DMS79 (cell line): ENCODE results near the gene BUD31.
"Not testable (repeated sequence)": the region's sequence is repeated elsewhere in the genome, so short reads cannot be mapped to it uniquely, and the experiment has no call there.

Source experiments
- DNase-seq: peaks from one replicate; lab custom pipeline; 2025; lab: John Stamatoyannopoulos, UW

BUD31 gene

GRCh38 chr7:99380823-99381663 is 27.7 kb upstream of the BUD31 start:
- no peak for DNase-seq

- DNase-seq, result no peak
These were observed 27.1 kb upstream of the BUD31 start for GRCh38 chr7:99381664-99382075.

- no peak for DNase-seq
These were observed 25.6 kb upstream of the BUD31 start for GRCh38 chr7:99383203-99383602.

- no peak for DNase-seq
These were observed 24.9 kb upstream of the BUD31 start for GRCh38 chr7:99383791-99384370.

GRCh38 chr7:99384523-99384922 is 24.2 kb upstream of the BUD31 start:
- DNase-seq, result no peak

GRCh38 chr7:99385564-99385963 is 23.2 kb upstream of the BUD31 start:
- DNase-seq, result no peak

- no peak for DNase-seq
These were observed 22.1 kb upstream of the BUD31 start for GRCh38 chr7:99386584-99387238.

- not testable (repeated sequence) for DNase-seq
These were observed 21.5 kb upstream of the BUD31 start for GRCh38 chr7:99387239-99387635.

GRCh38 chr7:99387912-99388311 is 20.9 kb upstream of the BUD31 start:
- DNase-seq, result no peak

- DNase-seq, result no peak
These were observed 19.0 kb upstream of the BUD31 start for GRCh38 chr7:99389772-99390171.

GRCh38 chr7:99390941-99391602 is 17.7 kb upstream of the BUD31 start:
- DNase-seq, result no peak

- no peak for DNase-seq
These were observed 16.7 kb upstream of the BUD31 start for GRCh38 chr7:99392046-99392445.

DNA sequence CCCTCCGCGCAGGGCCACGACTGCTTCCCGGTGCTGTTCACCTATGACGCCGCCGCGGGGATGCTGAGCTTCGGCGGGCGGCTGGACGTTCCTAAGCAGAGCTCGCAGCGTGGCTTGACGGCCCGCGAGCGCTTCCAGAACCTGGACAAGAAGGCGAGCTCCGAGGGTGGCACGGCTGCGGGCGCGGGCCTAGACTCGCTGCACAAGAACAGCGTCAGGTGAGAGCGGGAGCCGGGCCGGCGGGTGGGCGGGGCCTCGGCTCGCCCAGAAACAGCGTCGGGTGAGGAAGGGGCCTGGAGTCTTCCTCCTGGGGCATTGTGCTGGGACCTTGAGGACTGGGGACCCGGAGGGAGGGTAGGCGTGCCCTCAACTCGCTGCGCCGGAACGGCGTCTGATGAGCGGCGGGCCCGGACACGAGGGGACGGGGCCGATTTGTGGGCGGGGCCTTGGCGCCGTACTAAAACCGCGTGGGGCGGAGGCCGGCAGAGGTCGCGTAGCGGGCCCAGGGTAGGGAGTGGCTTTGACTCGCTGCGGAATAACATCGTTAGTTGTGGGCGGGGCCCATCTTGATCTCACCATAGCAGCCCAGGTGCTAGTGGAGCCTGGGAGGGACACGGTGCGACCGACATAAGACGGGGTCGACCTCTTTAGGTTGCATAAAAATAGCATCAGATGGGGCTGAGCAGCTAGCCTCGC is 16.0 kb upstream of the BUD31 start:
- peak; percentile 81 for DNase-seq

DNA sequence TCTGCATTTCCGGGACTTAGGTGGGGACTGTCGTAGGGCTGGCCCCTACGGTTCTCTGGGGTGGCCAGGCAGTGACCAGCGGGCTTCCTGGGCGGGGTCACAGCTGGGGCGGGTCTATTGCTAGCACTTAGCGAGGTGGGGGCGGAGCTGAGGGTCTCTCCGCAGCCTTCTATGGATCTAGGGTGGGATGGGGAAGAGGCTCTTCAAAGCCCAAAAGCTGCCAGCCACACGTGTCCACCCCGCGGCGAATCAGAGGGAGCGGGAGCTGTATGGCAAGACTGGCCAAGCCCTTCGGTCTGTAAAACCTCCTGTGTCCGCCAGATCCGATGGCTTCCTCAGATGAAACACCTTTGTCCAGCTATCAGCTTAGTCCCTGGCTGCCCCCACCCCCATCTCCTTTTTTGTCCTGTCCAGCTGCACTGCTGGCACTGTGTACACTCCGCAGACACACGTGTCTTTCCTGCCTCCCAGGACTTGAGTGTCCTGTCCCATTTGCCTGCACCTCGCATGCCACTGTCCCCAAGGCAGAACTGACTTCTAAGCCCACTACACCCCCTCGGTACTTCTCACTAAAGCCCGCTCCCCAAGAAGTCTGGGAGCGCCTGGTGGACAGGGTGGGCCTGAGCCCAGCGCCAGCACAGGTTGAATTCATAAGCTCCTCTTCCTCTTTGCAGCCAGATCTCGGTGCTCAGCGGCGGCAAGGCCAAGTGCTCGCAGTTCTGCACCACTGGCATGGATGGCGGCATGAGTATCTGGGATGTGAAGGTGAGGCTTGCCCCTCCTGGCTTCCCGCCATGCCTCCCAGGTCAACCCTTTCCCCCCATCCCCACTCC is 15.2 kb upstream of the BUD31 start:
- DNase-seq, result peak; percentile 79

DNA sequence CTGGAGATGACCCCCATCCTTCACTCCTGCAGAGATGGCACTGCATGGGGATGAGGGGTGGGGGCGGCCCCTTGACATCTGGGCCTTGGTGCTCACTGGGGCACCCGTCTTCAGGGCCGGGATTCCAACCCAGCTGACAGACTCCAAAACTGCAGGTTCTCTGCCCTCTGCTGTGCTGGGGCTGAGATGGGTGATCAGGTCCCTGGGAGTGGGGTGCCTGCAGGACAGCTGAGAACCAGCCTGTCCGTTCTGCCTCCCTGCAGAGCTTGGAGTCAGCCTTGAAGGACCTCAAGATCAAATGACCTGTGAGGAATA is 14.6 kb upstream of the BUD31 start:
- DNase-seq, result no peak

- no peak for DNase-seq
These were observed 13.0 kb upstream of the BUD31 start for GRCh38 chr7:99395616-99396327.

GRCh38 chr7:99396418-99397296 is 12.1 kb upstream of the BUD31 start:
- DNase-seq, result no peak

DNA sequence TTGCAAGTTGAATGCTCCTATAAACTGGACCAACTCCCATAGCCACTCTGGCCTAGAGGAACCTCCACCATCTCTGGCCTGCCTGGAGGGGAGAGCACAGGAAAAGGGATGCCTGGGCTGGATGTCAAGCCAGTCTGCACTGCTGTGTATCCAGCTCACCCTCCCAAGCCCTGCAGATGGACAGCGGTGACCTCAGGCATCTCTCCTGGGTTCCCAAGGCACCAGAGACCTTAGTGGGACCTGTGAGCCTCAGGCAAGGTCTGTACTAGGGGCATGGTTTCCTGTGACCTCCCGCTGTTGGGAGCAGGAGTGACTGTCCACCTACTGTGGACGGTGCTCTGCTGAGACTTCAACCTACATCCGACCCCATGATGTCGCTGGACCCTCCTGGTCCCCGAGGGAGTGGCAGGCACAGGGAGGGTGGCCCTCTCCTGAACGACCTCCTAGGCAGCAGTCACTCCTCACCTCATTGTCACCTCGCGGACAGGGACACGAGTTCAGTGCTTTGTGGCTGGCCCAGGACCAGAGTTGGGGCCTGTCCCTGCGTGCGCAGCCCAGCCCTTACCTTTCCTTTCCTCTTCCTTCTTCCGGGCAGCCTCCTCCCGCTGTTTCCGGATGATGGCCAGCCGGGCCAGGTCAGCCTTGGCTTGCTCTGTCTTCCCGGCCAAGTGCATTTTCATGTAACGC is 11.3 kb upstream of the BUD31 start:
- DNase-seq, result no peak

DNA sequence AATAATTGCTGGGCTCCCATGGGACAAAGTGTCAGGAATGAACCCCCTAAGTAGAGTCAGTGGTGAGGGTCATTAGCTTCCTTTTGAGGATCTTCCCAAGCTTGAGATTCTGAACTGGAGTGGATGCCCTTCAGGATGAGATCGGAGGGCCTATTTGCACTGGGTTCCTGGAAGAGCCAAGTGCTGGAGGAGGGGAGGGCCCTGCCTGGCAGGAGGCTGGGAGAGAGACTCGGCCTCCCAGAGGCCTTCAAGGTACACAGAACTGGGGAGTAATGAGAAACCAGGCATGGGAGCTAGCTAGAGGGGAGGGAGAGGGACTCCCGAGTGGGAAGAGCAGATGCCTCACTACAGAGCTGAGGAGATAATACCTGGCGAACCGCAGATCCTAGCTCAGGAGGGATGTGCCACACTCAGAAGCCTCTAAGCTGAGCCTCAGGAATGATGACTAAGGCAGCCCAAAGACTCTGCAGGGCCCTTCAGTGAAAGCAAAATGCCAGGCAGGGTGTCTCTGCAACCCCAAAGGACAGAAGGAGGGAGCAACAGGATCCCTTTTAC is 9.8 kb upstream of the BUD31 start:
- DNase-seq, result no peak
